ENCODE measurements around the gene TRNAU1AP.

The TRNAU1AP gene

GRCh38 chr1:28552758-28553663 is at the start of gene TRNAU1AP:
TRNAU1AP (plus strand) TSS chr1:28553085; CDS start chr1:28553111, 26 bp downstream.
- H3K9me3 ChIP-seq (ENCODE audit: low read length) = no peaks in the 10 kb centered on the region
- no peaks in the 10 kb centered on the region for H3K4me1 ChIP-seq (ENCODE audit: insufficient read depth, low read length)
- no peaks in the 10 kb centered on the region for H3K27me3 ChIP-seq (ENCODE audit: control insufficient read depth in 1 of 2, insufficient read depth in 2 of 2, low read length in 2 of 2)

GRCh38 chr1:28503117-28503516 is 49.8 kb upstream of the TRNAU1AP start:
- no peak overlapping the region for H3K4me3 ChIP-seq (ENCODE audit: low read depth in 1 of 2, low read length in 2 of 2)
- peaks cover 14% of the 10 kb centered on the region for H3K4me1 ChIP-seq (ENCODE audit: insufficient read depth, low read length)
- peaks cover 4% of the 10 kb centered on the region for H3K36me3 ChIP-seq (ENCODE audit: insufficient read depth, low read length)
- no peak overlapping the region for H3K9ac ChIP-seq (ENCODE audit: low read length)
- H3K9me3 ChIP-seq (ENCODE audit: low read length) = no peaks in the 10 kb centered on the region
- H3K27ac ChIP-seq (ENCODE audit: low read depth, low read length) = no peak overlapping the region
- H3K27me3 ChIP-seq (ENCODE audit: control insufficient read depth in 1 of 2, insufficient read depth in 2 of 2, low read length in 2 of 2) = no peaks in the 10 kb centered on the region

More at GRCh38 chr1:28552758-28553663, at the start of gene TRNAU1AP:
- H3K9ac ChIP-seq (ENCODE audit: low read length) = peak within 1 kb of the TSS; percentile 85
- H3K27ac ChIP-seq (ENCODE audit: low read depth, low read length) = peak within 1 kb of the TSS; percentile 89
- H3K36me3 ChIP-seq (ENCODE audit: insufficient read depth, low read length) = peaks cover 5% of the 10 kb centered on the region
- H3K4me3 ChIP-seq (ENCODE audit: low read depth in 1 of 2, low read length in 2 of 2) = peak within 1 kb of the TSS; percentile 80 to 89

DNA sequence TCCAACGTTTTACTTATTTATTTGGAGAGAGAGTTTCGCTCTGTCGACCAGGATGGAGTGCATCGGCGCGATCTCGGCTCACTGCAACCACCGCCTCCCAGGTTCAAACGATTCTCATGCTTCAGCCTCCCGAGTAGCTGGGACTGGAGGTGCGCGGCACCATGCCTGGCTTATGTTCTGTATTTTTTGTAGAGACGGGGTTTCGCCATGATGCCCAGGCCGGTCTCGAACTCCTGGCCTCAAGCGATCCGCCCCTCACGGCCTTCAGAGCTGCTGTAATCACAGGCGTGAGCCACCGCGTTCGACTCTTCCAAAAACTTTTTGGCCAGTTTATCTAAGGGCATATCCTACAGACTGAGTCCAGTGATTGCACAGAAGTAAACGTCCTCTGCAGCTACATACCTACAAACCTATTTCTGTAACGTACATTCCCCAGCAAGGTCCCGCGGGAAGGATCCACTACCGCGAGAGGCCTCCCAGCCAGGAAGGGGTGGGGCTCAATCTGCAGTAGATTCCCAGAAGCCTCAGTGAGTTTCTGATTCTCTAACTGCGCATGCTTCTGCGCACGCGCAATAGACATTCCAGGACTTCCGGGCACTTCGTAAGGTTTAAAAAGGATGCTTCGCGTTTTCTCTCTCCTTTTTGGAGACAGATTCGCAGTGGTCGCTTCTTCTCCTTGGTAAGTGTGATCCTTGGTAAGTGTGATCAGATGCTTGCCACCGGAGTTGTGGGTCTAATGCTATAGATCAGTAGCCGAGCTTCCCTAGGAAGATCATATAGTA is 47.3 kb upstream of the TRNAU1AP start, which contains the start of gene RCC1:
Gene RCC1 (plus strand): TSS at position 638 of the 782 bp plus-strand sequence. CDS start 23,824 bp downstream, outside the sequence.
- Histone ChIP-seq H3K4me1 (ENCODE audit: insufficient read depth, low read length) (peaks cover 25% of the 10 kb centered on the region), H3K4me3 (ENCODE audit: low read depth in 1 of 2, low read length in 2 of 2) (peak within 1 kb of the TSS; percentile 64 to 85), H3K27ac (ENCODE audit: low read depth, low read length) (peak within 1 kb of the TSS; percentile 85), H3K9ac (ENCODE audit: low read length) (peak within 1 kb of the TSS; percentile 84), H3K9me3 (ENCODE audit: low read length) (no peaks in the 10 kb centered on the region), H3K36me3 (ENCODE audit: insufficient read depth, low read length) (peaks cover 29% of the 10 kb centered on the region), H3K27me3 (ENCODE audit: control insufficient read depth in 1 of 2, insufficient read depth in 2 of 2, low read length in 2 of 2) (no peaks in the 10 kb centered on the region)

DNA sequence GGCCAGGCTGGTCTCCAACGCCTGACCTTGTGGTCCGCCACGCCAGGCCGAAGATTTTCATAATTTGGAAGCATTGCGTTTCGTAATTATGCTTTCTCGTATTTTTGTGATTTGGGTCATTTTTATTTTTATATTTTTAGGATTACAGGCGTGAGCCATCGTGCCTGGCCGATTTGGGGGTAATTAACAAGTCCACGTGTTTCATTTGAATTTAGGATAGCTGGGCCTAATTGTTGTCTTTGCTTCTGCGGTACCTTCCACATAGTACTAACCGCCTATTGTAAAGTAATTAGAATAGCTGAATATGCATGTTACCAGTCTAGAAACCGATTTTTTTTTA is 46.0 kb upstream of the TRNAU1AP start:
- Histone ChIP-seq H3K4me3 (ENCODE audit: low read depth in 1 of 2, low read length in 2 of 2) (peak overlapping the region; percentile 64 to 85), H3K9ac (ENCODE audit: low read length) (peak overlapping the region; percentile 84), H3K4me1 (ENCODE audit: insufficient read depth, low read length) (peaks cover 25% of the 10 kb centered on the region), H3K36me3 (ENCODE audit: insufficient read depth, low read length) (peaks cover 35% of the 10 kb centered on the region), H3K27me3 (ENCODE audit: control insufficient read depth in 1 of 2, insufficient read depth in 2 of 2, low read length in 2 of 2) (no peaks in the 10 kb centered on the region), H3K9me3 (ENCODE audit: low read length) (no peaks in the 10 kb centered on the region), H3K27ac (ENCODE audit: low read depth, low read length) (peak overlapping the region; percentile 85)

DNA sequence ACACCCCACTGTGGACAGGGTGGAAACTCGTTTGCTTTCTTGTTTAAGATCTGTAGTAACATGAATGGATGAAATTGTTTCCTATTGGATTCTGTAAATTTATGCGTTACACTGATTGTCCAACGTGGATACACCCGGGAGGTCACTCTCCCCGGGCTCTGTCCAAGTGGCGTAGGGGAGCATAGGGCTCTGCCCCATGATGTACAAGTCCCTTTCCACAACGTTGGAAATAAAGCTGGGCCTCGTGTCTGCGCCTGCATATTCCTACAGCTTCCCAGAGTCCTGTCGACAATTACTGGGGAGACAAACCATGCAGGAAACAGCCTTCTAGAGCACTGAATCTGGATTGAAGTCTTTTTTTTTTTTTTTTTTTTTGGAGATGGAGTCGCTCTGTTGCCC is 45.6 kb upstream of the TRNAU1AP start:
- Histone ChIP-seq H3K9ac (ENCODE audit: low read length) (peak overlapping the region; percentile 84), H3K9me3 (ENCODE audit: low read length) (no peaks in the 10 kb centered on the region), H3K27me3 (ENCODE audit: control insufficient read depth in 1 of 2, insufficient read depth in 2 of 2, low read length in 2 of 2) (no peaks in the 10 kb centered on the region), H3K36me3 (ENCODE audit: insufficient read depth, low read length) (peaks cover 37% of the 10 kb centered on the region), H3K4me1 (ENCODE audit: insufficient read depth, low read length) (peaks cover 29% of the 10 kb centered on the region), H3K4me3 (ENCODE audit: low read depth in 1 of 2, low read length in 2 of 2) (peak overlapping the region; percentile 64 to 85), H3K27ac (ENCODE audit: low read depth, low read length) (peak overlapping the region; percentile 85)

GRCh38 chr1:28507646-28508434 is 45.0 kb upstream of the TRNAU1AP start:
- no peaks in the 10 kb centered on the region for H3K9me3 ChIP-seq (ENCODE audit: low read length)
- H3K36me3 ChIP-seq (ENCODE audit: insufficient read depth, low read length) = peaks cover 41% of the 10 kb centered on the region
- no peak overlapping the region for H3K9ac ChIP-seq (ENCODE audit: low read length)
- H3K27me3 ChIP-seq (ENCODE audit: control insufficient read depth in 1 of 2, insufficient read depth in 2 of 2, low read length in 2 of 2) = no peaks in the 10 kb centered on the region
- H3K27ac ChIP-seq (ENCODE audit: low read depth, low read length) = peak overlapping the region; percentile 85
- peak overlapping the region; percentile 64 to 85 for H3K4me3 ChIP-seq (ENCODE audit: low read depth in 1 of 2, low read length in 2 of 2)
- peaks cover 30% of the 10 kb centered on the region for H3K4me1 ChIP-seq (ENCODE audit: insufficient read depth, low read length)

- peaks cover 30% of the 10 kb centered on the region for H3K4me1 ChIP-seq (ENCODE audit: insufficient read depth, low read length)
- no peak overlapping the region for H3K9ac ChIP-seq (ENCODE audit: low read length)
- no peaks in the 10 kb centered on the region for H3K27me3 ChIP-seq (ENCODE audit: control insufficient read depth in 1 of 2, insufficient read depth in 2 of 2, low read length in 2 of 2)
- H3K9me3 ChIP-seq (ENCODE audit: low read length) = no peaks in the 10 kb centered on the region
- no peak overlapping the region for H3K27ac ChIP-seq (ENCODE audit: low read depth, low read length)
- H3K4me3 ChIP-seq (ENCODE audit: low read depth in 1 of 2, low read length in 2 of 2) = no peak overlapping the region
- peaks cover 41% of the 10 kb centered on the region for H3K36me3 ChIP-seq (ENCODE audit: insufficient read depth, low read length)
Observed at GRCh38 chr1:28508435-28508754, 44.5 kb upstream of the TRNAU1AP start.

DNA sequence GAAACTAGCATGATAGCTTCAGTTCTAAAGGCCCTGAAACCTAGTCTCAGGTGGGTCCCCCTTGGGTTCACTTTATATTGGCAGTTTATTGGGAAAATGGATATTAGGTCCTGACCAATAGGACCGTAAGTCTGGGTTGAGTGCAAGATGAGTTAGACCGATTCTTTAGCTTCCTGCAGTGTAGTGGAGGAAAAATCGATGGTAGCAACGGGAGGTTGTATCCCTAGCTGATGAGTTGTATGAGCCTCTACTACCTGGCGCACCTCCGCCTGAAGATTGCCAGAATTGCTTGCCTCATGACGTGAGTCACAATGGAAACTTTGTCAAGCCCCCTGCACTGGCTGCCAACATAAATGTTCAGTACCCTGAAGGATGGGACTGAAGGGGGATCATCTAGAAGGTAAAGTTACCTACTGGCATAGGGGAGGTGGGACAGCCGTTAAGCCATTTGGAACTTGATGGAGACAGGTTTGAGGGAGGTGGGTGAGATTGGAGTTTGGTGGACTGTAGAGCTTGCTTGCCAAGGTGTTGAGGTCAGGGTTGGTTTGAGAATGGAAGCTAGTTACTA is 43.1 kb upstream of the TRNAU1AP start:
- no peak overlapping the region for H3K9ac ChIP-seq (ENCODE audit: low read length)
- H3K27ac ChIP-seq (ENCODE audit: low read depth, low read length) = no peak overlapping the region

DNA sequence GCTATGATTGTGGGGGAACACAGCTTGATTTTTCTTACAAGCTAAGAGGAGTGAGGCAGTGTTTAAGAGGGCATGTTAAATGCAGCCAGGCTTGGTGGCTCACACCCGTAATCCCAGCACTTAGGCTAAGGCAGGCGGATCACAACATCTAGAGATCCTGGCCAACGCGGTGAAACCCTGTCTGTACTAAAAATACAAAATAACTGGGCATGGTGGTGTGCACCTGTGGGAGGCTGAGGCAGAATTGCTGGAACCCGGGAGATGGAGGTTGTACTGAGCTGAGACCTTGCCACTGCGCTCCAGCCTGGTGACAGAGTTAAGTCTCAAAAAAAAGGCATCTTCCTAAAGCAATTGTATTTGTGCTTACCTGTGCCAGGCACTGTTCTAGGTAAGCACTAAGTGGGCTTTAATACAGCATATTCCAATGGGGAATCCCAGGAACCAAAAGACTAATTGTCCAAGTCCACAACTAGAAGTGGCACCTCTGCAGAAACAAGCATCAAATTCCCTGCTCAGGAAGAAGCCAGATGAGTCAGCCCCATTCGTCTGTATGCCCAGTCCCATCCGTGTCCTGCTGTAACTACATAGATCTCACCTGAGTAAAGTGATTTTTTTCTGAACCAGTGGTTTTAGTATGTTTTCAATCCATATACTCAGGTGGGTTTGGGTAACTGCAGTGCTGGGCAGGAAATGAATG is 42.5 kb upstream of the TRNAU1AP start:
- Histone ChIP-seq H3K4me1 (ENCODE audit: insufficient read depth, low read length) (peaks cover 30% of the 10 kb centered on the region), H3K4me3 (ENCODE audit: low read depth in 1 of 2, low read length in 2 of 2) (no peak overlapping the region), H3K27ac (ENCODE audit: low read depth, low read length) (no peak overlapping the region), H3K36me3 (ENCODE audit: insufficient read depth, low read length) (peaks cover 45% of the 10 kb centered on the region), H3K9me3 (ENCODE audit: low read length) (no peaks in the 10 kb centered on the region), H3K9ac (ENCODE audit: low read length) (no peak overlapping the region), H3K27me3 (ENCODE audit: control insufficient read depth in 1 of 2, insufficient read depth in 2 of 2, low read length in 2 of 2) (no peaks in the 10 kb centered on the region)

More for the DNA sequence above, 43.1 kb upstream of the TRNAU1AP start:
- H3K9me3 ChIP-seq (ENCODE audit: low read length) = no peaks in the 10 kb centered on the region
- peaks cover 43% of the 10 kb centered on the region for H3K36me3 ChIP-seq (ENCODE audit: insufficient read depth, low read length)
- H3K4me3 ChIP-seq (ENCODE audit: low read depth in 1 of 2, low read length in 2 of 2) = no peak overlapping the region
- peaks cover 30% of the 10 kb centered on the region for H3K4me1 ChIP-seq (ENCODE audit: insufficient read depth, low read length)
- no peaks in the 10 kb centered on the region for H3K27me3 ChIP-seq (ENCODE audit: control insufficient read depth in 1 of 2, insufficient read depth in 2 of 2, low read length in 2 of 2)

- peaks cover 30% of the 10 kb centered on the region for H3K4me1 ChIP-seq (ENCODE audit: insufficient read depth, low read length)
- no peak overlapping the region for H3K27ac ChIP-seq (ENCODE audit: low read depth, low read length)
- peaks cover 45% of the 10 kb centered on the region for H3K36me3 ChIP-seq (ENCODE audit: insufficient read depth, low read length)
- H3K4me3 ChIP-seq (ENCODE audit: low read depth in 1 of 2, low read length in 2 of 2) = no peak overlapping the region
- no peak overlapping the region for H3K9ac ChIP-seq (ENCODE audit: low read length)
- H3K9me3 ChIP-seq (ENCODE audit: low read length) = no peaks in the 10 kb centered on the region
- no peaks in the 10 kb centered on the region for H3K27me3 ChIP-seq (ENCODE audit: control insufficient read depth in 1 of 2, insufficient read depth in 2 of 2, low read length in 2 of 2)
Observed at GRCh38 chr1:28510970-28511440, 41.9 kb upstream of the TRNAU1AP start.

All from muscle layer of colon (tissue), 2 donors.